ENCODE results near the gene SLC9A9.

SLC9A9 gene

DNA sequence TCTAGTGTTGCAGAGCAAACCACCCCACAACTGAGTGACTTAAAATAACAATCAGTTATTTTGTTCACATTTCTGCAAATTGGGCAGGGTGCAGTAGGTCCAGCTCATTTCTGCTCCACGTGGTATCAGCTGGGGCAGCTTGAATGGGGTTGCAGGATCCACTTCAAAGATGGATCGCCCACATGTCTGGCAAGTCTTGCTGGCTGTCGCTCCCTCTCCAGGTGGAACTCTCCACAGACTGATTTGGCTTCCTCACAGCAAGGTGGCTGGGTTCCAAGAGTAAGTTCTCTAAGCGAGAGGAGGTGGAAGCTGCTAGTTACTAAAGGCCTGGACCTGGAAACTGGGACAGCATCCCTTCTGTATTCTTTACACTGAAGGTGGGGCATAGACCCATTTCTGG is 213.3 kb downstream of the SLC9A9 start:
- DNase-seq = no peak

DNA sequence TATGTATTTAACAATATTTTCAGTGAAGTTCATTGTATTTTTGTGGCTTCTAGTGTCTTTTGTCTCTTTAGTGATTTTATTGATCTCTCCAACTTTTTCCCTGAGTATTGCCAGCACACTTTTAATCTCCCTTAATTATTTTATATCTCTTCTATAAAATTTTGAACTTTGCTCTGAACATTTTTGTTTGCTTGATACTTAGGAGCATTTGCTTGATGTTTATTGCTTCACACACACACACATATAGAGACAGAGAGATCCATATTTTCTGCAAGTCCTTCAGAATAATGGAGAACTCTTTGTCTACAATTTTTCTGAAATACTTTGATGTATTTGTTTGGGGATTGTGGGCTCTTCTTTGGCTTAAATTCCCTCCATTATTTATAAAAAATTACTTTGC is 213.8 kb downstream of the SLC9A9 start:
- no peak for DNase-seq

DNA sequence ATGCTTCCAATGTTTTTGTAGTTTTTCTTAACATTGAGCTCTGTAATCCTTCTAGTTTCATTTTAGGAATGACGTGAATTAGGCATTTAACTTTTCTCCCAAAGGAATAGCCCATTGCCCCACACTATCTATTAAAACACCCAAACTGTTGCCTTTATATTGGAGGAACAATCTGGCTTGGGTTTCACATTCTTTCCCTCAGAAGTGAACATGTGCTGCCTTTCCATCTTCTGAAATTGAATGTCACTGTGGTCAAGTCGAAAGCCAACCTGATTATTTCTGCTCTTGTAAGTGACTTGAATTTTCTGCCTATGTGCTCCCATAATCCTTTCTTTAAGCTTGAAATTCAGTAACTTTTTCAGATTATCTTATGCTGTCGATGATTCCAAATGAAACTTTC is 214.5 kb downstream of the SLC9A9 start:
- no peak for DNase-seq

DNA sequence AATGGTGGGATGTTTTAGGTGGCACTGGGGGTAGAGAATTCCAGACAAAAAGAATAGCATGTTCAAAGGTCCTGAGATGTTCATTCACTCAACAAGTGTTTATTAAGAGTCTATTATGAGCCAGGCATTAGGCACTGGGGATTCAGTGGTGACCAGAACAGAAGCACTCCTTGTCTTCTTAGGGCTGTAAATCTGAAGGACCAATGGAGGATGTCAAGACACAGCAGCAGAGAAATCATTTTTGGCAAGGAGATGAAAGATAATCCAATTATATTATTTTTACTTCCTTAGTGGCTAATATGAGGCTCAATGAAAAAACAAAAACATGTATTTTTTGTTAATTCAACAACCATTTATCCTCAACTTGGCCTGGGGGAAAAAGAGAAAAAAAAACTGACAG is 218.5 kb downstream of the SLC9A9 start:
- DNase-seq = no peak

DNA sequence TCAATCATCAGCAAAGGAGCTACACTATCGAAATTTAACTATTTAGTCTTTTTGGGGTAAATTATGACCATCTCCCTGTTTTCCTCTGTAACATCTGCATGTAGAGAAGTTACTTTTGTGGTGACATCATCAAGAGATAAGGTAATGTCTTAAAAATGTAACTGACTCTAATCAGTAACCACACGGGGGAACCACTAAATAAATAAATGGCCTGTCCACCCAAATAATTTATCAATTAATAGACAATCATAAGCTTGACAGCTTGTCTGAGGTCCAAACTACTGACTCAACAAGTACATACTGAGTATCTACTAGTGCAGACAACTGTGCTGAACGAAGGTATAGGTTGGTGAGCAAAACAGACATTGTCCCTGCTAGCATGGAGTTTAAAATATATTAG is 219.3 kb downstream of the SLC9A9 start:
- no peak for DNase-seq

DNA sequence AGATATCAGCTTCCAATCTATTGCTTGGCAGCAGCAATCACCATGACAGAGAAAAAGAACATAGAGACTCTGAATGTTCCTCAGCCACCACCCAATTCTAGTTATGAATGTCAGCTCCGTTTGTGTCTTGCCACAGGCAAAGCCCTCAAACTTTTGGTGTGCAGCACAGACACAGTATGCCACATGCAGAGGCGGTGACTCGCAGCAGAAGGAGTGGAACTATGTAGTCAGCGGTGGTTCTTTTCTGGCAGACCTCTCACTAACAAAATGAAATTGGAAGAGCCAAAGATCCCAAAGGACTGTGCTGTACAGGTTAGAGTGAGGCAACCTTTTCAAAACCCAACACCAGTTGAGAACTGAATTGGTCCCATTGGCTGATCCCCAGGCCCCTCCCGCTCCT is 220.9 kb downstream of the SLC9A9 start:
- no peak for DNase-seq

DNA sequence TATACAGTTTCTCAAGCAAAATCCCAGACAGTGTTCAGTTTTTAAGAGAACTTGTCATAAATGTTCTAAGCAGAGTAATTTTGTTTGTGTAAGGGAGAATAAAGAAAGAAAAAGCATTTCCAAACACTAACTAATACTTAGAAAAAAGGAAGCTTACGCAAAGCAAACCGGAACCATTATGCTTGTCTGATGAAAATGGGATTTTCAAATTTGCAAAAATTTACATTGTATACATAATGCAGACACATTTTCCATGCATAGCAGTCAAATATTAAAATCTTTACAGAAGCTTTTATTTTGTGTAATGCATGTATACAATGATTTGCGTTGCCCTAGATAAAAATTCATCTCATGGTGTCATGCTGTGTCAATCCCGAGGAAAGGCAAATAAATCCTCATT is 229.0 kb downstream of the SLC9A9 start:
- no peak for DNase-seq

DNA sequence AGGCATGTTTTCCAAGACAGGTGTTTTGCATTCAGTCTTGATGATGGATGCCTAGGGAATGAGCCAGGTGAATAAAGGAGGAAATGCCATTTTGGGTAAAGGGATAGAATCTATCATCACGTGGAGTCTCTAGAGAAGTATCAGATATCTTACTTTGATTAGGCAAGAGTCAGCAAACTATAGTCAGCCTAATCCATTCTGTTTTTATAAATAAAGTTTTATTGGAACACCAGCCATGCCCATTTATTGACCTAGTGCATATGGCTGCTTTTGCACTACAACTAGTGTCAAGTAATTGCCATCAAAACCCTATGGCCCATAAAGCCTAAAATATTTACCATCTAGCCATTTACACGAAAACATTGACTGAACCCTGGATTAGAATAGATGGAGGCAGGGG is 231.2 kb downstream of the SLC9A9 start:
- no peak for DNase-seq

DNA sequence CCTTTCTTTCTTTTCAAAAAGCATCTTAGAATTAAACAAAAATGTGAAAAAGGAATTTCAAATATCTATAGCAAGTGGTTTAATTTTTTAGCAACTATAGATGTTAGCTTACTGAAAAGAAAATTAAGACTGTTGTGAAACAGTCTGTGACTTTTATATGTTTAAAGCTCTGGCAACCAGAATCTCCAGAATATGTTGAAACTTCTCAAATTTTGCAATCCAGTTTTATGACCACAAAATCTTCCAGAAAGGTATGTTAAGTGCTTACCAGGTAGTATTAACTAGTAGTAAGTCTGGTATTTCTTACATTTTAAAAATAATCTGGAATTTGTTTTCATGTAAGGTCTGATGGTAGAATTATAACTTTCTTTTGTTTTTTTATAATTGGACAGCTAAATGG is 235.0 kb downstream of the SLC9A9 start:
- DNase-seq = no peak

DNA sequence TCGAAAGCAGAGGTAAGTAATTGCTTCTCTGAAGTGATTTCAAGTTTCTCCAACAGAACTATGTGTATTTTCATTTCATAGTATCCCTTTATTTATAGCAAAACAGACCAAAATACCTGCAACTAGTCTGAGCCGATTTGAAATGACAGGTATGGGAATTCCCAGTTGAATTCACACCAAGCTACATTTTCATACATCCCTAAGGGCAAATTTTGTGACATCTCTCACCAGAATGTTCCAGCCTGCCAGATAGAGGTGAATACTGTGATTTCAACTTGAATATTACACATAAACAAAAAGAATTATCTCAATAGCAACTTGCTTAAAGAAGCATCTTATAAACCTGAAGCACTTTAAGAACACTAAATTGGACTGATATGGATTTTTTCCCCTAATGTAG is 235.7 kb downstream of the SLC9A9 start:
- no peak for DNase-seq

DNA sequence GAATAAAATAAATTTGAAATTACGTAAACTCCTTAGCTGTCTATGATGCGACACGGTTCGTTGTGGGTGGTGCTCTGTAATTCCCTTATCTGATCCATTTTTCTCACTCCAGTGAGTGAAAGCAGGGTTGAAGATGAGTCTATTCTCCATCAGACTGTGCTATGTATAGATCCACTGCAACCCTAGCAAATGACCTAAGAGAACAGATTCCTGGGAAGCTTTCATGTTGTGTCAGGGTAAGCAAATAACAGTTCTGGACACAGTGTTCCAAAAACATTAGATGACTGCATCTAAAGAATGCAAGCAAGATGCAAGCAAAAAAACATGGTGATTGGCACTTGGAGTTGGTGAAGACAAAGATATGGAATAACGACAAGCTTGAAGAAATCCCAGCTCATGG is 239.3 kb downstream of the SLC9A9 start:
- DNase-seq = no peak

DNA sequence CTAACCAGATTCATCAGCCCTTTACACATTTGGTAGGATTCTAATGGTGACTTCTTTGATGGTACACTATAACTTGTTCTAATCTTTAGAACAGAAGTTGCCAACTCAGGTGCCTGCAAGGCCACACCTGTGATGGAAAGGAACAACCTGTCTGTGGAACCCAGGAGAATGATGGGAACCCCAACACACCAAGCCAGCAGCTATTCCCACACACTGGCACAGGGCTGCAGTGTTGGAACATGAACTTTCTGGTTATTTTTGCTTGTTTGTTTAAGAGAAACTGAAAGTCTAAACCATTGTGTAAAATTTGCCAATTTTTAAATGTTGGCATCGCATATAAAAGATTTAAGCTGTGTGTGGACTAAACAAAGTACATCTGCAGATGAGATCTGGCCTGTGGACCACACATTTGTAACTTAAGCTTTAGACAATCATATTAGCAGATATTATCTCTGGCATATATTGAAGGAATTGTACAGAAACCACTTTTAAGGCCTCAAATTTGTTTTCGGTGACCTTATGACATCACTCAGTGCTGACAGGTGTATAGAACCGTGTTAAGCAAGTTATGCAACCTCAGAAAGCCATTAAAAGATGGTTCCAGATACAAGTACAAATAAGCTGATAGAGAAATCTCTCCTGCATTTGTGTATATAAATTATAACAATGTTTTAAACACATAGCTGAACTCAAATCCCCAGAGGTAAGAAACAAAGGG is 242.9 kb downstream of the SLC9A9 start:
- DNase-seq = no peak

DNA sequence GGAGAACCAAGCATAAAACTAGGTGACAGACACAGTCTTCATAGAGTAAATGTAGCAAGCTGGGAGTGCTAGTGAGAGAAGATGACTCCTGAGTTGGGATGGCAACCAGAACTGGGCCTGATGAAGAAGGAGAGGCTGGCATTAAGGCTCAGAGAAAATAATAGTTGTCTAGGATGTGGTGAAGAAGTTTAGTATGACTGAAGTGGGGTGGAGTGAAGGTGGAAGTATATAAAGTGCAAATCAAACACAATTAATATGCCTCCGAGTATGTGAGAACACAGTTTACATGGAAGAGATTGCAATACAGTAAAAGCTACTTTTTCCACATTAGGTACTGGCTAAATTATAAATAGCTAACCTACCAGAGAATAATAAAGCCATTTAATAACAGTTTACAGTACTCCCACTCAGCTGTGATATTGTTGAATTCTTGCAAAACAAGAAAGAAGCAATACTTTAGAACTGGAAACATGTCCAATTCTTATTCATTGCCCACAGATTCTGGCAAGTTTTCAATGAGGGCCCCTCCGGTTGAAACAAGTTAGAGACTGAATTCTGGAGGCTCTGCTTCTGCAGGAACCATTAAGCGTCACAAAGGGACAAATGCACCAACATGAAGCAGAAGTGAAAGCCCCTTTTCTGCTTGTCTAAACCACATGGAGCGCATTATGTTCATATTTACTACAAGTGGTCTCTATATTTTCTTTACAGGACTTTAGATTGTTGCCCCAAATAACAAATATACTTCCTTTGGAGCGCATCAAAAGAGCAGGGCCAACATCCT is 243.7 kb downstream of the SLC9A9 start:
- DNase-seq = no peak

DNA sequence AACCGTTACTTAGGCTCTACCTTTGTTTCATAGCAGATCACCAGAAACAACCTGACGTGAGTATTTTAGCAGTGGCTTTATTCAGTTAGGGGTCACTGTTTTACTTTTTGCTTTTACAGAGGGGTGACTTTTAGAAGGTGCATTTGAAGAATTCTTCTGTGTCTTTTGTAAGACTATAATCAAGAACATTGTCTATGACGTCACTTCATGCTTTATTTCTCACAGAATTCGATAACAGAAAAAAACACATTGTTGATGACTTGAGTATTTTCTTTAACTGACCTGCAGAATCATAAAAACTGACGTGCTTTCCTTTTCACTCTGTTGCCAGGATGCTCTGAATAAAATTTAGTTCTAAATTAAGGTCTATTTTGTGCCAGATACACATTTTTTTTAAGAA is 244.5 kb downstream of the SLC9A9 start:
- DNase-seq = no peak

DNA sequence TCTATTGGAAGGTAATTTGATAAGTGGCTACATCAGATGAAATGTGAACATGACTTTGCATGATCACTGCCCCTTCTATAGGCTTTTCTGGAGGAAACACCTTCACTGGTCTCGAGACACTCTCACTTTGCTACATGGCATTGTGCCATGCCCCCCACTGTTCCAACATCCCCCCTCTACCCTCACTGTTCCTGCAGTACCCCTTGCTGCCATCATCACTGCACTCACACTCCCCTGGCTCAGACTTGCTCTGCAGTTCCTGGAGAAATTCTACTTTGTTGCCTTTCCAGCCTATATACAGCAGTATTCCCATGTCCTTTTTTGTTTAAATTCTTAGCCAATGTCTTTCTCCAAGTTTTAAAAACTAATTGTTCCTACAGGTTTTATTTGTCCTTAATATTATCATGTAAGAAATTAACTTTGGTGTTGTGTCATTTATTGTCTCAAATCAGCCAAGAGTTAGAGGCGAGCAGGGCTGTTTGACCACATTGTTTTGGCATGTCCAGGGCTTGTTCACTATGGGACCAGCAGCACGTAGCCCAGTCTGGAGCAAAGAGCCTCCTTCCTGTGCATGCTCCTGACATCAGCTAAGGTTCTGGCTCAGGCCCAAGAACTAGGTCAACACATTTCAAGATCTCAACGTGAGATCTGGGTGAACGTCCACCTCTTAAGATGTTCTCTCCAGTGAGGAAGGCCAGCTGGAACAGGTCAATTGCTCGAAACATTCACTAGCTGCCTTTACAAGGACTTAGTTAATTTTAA is 246.4 kb downstream of the SLC9A9 start:
- no peak for DNase-seq

DNA sequence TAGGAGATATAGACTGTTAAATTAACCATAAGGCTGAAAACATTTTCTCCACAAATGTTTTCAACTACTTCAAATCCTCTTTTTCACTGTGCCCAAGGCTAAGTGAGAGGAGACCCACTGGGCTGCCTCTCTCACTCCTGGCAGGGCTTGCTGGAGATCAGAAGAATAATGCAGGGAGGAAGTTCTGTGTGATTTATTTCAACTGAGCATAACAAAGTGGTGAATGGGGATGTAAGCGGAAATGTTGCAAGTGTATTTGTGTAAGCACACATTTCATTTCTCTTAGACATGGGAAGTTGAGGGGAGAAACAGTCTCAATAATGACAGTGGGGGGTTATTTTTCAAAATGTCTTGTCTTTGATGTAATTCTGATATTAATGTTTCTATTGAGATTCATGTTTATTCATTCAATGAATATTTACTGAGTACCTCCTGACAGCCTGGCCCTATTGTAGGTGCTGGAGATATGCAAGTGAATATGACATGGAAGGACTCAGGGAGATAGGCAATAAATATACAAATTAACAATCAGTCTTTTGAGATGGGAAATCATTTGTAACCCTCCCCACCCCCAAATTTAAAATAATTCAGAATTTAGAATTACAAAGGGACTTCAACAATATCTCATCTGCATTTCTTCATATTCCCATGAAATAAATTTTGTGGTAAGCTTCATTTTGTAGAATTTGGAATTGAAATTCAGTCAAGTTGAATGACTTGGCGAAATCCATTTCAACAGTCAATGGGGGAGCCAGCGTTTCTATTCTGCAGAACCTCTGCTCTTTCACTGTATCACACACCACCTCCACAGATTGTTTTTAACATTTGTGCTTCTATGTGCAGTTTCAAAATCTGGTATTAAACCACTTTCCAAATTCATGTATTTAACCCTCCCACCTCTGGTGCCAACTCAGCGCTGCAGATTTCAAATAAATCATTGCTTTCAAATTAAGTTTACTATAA is 247.2 kb downstream of the SLC9A9 start:
- no peak for DNase-seq

DNA sequence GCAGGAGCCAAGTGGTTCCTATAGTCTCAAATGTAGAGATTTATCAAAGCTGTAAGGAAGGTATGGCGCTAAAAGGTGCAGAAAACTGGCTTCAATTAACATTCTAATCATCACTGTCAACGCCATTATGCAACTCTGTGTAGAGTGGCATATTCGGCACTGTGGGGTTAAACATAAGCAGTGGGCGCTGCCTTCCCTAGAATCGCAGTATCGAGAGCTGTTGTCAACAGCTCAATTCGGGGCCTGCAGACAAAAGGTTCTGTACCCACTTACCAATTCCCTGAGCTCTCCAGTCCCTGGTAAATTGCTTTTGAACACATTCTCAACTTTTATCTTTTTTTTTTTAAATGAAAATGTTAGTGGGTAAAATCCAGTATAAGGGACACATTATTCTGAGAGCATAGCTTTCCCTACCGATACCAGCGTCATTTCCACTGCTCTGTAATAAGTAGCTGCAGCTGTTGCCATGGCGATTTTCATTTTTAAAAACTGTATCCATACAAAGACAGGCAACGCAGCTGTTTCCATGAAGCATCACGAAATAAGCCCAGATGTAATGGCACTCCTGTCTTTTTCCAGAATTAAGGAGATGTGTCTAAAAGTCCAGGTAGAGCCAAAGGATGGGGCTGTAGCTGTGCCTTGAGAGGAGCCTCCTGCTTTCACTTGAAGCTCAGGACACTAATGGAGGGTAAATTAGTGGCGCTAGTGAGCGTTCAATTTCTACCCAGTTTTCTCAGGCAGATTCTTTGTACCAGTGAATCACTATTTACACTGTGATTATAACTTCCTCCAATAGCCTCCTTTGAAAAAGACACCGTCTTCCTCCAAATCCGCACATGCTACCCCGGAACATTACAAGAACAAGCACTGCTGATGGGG is 250.3 kb downstream of the SLC9A9 start:
- no peak for DNase-seq

DNA sequence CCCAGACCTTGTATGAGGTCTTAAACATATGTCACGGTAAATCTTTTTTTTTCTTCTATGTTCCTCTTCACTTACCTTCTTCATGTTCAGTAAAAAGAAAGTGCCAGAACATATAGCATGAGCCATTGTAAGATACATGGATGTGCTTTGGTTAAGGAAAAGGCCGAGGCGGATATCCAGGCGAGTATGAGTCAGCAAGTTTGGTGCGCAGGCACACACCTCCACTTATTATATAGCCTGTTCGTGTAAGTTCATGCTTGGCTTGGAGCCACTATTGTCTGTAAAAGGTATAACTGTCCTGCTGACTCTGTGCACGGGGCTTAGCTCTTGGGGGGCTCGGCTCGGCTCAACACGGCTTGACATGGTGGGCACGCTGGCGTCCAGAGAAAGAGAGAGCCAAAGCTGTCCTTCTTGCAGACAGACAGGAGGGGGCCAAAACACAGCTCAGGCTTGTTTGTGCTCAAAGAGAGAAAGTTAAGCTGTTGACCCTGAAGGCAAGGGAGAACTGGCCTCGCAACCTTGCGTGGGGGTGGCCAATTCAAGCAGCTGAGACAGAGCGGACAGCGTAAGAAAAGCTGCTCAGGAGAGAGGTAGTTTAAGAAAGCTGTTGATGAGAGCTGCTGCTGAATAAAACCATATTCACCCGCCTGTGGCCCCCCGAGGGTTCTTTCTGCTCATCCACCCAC is 251.2 kb downstream of the SLC9A9 start:
- DNase-seq = no peak

DNA sequence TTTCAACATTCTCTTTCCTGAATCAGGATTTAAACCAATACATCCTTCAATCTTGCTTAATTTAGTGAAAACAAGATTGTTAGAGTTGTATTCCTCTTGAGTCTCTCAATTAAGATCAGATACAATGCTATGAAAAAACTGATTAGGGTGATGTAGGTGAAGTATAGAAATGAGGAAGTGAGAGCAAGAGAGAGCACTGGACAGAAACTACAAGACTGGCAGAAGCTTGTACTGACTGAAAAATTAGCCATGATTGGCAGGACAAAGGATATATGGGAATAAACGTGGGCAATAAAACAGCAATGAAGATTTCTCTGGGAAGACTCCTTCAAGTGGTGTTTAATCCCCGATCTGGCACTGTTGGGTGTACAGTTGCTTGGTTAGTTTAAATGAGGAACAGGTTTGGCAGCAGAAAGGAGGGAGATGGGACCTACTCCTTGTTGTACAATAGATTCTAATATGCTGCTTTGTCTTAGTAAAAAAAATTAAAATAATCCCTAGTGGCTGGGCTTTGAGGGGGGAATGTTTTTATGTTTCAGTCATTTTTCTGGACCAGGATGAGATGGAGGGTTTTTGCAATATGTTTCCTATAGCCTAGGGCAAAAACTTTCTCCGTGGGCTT is 252.7 kb downstream of the SLC9A9 start:
- DNase-seq = no peak

DNA sequence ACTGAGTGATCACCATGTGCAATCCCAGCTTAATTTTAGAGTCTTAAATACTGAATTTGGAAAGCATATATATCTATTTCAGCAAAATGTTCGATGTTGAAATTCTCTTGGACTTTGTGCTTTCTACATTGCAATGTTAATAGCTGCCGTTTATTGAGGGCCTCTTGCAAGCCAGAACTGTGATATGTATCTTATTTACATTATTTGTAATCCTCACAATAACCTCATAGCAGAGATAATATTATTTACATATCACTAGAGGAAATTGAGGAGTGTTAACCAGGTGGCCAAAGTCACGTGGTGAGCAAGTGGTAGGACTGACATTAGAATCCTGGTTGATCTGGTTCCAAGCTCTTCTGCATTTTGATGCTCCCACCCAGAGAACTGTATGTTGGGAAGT is 254.1 kb downstream of the SLC9A9 start:
- no peak for DNase-seq

DNA sequence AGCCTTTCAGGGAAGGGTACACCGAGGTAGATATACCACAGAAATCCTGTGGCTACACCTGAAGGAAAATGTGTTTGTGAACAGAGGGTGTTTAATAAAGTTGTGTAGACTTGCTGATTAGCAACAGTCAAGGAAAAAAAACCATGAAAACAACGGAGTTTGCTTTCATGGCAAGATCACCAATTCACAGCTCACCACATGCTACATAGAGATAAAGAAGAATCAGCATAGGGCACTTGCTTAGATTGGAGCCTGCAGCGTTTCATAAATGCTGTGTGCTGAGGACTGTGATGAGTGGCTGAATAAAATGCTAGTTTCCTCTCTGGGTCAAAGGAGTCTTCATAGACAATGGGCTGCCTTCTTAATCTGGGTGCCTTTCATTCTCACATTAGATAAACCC is 257.6 kb downstream of the SLC9A9 start:
- DNase-seq = no peak
